Activated T-cell treated with anti-CD3 and anti-CD28 coated beads, Interleukin-2, amount 50 U/mL, for 1 hour (primary cell): Measurements from ENCODE around the gene RNPS1.
A peak's percentile ranks its signal among the peaks of the same experiment; 100 is the strongest.
"Not testable (repeated sequence)": the region's sequence is repeated elsewhere in the genome, so short reads cannot be mapped to it uniquely, and the experiment has no call there.

Experiments
- DNase-seq: peaks from one replicate; pipeline ENCODE4 v3.0.0-alpha.2; 2020

The RNPS1 gene

DNA sequence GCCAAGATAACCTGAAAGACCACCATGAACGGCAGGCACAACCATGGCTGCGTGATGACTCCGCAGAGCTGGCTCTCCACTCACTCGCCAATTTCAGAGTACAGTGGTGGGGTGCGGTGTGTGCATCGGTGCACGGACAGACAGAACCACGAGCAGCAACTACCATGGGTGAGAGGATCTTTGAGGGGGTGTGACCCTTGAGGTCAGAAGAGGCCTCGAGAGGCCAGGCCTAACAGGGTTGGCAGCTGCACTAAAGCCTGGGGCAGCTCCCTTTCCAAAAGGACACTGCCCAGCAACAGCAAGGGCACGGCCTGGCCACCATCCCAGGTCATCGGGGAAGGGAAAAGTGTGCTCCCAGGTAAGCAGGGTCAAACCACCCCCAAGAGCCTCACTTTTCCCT, 14.6 kb downstream of the RNPS1 start:
- no peak for DNase-seq

DNA sequence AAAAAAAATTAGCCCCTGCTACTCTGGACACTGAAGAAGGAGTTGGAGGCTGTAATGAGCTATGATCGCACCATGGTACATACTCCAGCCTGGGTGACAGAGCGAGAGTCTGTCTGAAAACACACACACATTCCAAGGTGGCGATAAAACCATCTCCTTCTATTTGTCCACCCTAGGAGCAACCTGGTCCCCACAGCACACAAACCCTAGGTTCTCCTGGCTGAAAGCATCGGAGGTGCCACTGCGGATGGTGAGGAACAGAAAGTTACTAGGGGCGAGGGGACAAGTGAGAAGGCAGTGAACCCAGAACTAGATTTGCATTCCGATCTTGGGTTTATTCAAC, 15.1 kb downstream of the RNPS1 start:
- DNase-seq, result no peak

- DNase-seq, result peak; percentile 82
Measured at GRCh38 chr16:2251296-2252111, 16.4 kb downstream of the RNPS1 start, which contains the start of gene ECI1. Gene ECI1, minus strand, starts transcription at chr16:2251587. Its CDS starts 21 bp downstream, at chr16:2251566.

DNA sequence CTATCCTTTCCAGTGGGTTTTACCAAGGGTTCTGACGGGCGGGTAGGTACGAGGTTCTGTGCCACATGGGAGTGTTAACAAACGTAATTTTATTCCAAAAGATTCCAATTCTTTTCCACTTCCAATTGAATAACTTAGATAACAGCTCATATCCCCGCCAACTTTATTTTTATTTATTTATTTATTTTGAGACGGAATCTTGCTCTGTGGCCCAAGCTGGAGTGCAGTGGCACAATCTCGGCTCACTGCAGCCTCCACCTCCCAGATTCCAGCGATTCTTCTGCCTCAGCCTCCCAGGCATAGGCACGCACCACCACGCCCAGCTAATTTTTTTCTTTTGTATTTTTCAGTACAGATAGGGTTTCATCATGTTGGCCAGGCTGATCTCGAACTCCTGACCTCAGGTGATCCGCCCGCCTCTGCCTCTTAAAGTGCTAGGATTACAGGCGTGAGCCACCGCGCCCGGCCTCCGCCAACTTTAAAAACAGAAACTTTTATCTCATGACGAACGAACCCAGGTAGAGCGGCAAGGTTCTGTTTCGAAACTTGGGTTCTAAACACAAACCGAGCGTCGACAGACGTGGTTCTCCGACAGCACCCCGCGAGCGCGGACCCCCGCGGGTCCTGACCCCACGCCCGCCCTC, 17.2 kb downstream of the RNPS1 start:
- no peak for DNase-seq

DNA sequence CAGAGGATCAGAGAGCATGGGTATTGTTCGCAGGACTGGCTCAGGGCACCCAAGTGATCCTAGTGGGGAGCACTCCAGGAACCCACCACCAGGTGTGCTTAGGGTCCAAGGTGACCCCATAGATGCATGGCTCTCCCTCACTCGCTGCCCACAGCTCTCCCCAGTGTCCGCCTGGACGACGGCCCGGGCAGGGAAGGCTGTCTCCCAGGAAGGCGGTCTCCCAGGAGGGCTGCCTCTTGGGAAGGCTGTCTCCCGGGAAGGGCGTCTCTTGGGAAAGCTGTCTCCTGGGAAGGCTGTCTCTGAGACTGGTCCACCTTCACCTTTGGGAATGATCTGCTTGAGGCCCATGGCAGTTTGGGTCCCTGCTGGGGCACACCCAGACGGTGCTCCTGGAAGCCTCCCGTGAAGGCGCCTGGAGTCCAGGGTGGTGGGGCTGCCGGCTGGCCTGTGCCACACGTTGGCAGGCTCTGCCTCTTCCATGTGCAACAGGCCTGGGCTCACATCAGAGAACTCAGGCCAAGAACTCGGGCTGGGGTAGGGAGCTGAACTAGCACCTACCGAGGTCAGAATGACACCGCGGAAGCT, 21.5 kb downstream of the RNPS1 start:
- DNase-seq, result no peak

- DNase-seq, result no peak
Measured at GRCh38 chr16:2244926-2245795, 22.8 kb downstream of the RNPS1 start.

DNA sequence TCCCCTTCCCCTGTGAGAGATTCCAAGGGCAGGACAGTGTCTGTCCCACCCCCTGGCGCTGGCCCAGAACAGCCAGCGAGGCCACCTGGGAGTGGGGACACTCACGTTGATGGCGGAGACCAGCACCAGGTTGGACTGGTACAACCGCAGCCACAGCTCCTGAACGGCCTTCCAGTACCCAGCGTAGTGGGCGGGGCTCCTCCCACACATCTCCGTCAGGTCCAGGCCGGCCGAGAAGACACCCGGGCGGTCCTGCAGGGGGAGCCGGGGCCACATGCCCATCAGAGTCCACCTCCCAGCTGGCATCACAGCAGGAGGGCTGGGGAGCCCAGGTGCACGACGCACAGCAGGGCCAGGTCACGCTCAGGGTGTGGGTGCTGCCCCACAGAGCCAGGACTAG, 23.6 kb downstream of the RNPS1 start:
- DNase-seq, result no peak

- DNase-seq, result no peak
Measured at GRCh38 chr16:2243781-2244180, 24.1 kb downstream of the RNPS1 start.

- no peak for DNase-seq
Measured at GRCh38 chr16:2243031-2243528, 24.8 kb downstream of the RNPS1 start.

GRCh38 chr16:2242598-2242997, 25.3 kb downstream of the RNPS1 start:
- no peak for DNase-seq

DNA sequence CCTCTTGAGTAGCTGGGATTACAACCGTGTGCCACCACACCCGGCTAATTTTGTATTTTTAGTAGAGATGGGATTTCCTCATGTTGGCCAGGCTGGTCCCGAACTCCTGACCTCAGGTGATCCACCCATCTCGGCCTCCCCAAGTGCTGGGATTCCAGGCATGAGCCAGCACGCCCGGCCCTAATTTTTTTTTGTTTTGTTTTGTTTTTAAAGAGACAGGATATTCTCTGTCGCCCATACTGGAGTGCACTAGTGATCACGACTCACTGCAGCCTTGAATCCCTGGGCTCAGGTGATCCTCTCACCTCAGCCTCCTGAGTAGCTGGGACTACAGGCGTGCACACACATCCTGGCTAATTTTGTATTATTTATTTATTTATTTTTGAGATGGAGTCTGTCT, 27.6 kb downstream of the RNPS1 start:
- DNase-seq, result not testable (repeated sequence)

- DNase-seq, result no peak
Measured at GRCh38 chr16:2238838-2239675, 28.9 kb downstream of the RNPS1 start.

GRCh38 chr16:2238150-2238837, 29.6 kb downstream of the RNPS1 start:
- no peak for DNase-seq

GRCh38 chr16:2237493-2238149, 30.3 kb downstream of the RNPS1 start:
- DNase-seq, result no peak

- DNase-seq, result no peak
Measured at GRCh38 chr16:2237102-2237482, 30.8 kb downstream of the RNPS1 start.

DNA sequence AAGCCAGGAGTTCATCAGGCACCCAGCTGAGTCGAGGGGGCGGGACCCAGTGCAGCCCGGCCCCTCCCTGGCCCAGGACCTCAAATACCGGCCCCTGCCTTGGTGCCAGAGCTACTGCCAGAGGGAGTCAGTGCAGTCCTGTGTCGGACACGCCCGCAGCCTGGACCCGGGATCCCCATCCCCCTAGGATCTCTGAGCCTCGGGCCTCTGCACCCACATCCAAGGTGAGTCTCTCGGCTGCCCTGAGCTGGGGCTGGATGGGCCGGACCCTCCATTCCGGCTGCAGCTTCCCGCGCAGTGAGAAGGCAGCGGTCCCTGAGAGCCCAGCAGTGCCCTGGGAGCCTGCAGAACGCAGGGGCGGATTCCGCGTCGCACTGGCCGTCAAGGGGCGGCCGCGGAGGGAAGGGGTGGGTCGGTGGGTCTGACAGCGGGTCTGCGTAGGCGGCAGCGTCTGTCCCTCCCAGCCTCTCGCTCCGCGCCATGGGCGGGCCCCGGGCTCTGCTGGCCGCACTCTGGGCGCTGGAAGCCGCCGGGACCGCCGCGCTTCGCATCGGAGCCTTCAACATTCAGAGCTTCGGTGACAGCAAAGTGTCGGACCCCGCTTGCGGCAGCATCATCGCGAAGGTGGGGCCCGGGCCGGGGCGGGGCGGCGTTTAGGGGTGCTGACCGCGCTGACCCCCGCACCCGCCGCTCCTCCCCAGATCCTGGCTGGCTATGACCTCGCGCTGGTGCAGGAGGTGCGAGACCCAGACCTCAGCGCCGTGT, 31.4 kb downstream of the RNPS1 start, which contains the start of gene DNASE1L2:
TSS of gene DNASE1L2 (plus strand) at position 108 of the 765 bp plus-strand sequence. CDS start at position 481, 373 bp downstream.
- DNase-seq, result no peak

GRCh38 chr16:2235695-2236336, 32.1 kb downstream of the RNPS1 start:
- no peak for DNase-seq

GRCh38 chr16:2235234-2235651, 32.7 kb downstream of the RNPS1 start:
- DNase-seq, result no peak

DNA sequence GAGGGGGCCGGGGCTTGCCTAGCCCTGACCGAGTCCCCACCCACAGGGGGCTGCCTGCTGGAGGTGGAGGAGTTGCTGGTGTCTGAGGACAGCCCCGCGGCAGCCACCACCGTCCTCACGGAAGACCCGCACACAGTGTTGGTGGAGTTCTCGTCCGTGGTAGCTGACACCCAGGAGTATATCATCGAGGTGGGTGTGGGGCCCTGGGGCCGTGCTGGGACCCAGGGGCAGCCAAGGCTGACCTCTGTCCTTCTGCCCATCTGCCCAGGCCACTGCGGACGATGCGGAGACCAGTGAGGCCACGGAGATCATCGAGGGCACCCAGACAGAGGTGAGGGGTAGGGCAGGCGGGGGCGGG, 33.1 kb downstream of the RNPS1 start:
- no peak for DNase-seq
